ENCODE results near the gene SVIL. TPM values are rescaled to one million over a fixed set of nuclear protein-coding genes. Genes with fewer than 3 reads are reported as not detected.
"Not testable (repeated sequence)": the region's sequence is repeated elsewhere in the genome, so short reads cannot be mapped to it uniquely, and the experiment has no call there.

Gene SVIL
- total and polyA plus RNA-seq, 4 experiments from 2014 or later = 1.1 to 31.2 (median 22.0) TPM

GRCh38 chr10:29611781-29612381 is 22.9 kb downstream of the SVIL start:
- Histone ChIP-seq H3K27me3 (ENCODE audit: insufficient read depth, low read length) (no peaks in the 10 kb centered on the region), H3K9me3 (ENCODE audit: control insufficient read depth in 1 of 2, low read length in 2 of 2) (no peaks in the 10 kb centered on the region), H3K4me1 (ENCODE audit: insufficient read depth, low read length) (no peaks in the 10 kb centered on the region), H3K36me3 (ENCODE audit: insufficient read depth, low read length) (no peaks in the 10 kb centered on the region), H3K4me3 (ENCODE audit: low read length in 2 of 2) (no peak overlapping the region), H3K27ac (ENCODE audit: low read depth, low read length) (no peak overlapping the region)
- Mint-ChIP-seq H3K27ac (no peak overlapping the region), H3K9me3 (peaks cover 0 to 5% (median 0%) of the 10 kb centered on the region in 8 donors), H3K36me3 (peaks cover 4 to 39% of the 10 kb centered on the region in 2 donors), H3K4me1 (peaks cover 0 to 11% (median 7%) of the 10 kb centered on the region in 4 donors), H3K27me3 (no peaks in the 10 kb centered on the region), H3K4me3 (no peak overlapping the region)
- ChIA-PET CTCF (ENCODE audit: partially characterized antibody) (interaction anchor here (1.4 kb wide), 1 partner anchor 22 kb away, joined by 4 read pairs; no protein-coding TSS in a partner anchor), POLR2A (ENCODE audit: partially characterized antibody) (no interaction called here)
- DNase-seq = no peak
- intact Hi-C loops (cut with micrococcal nuclease) = no loop called here

GRCh38 chr10:29610876-29611647 is 23.7 kb downstream of the SVIL start:
- Mint-ChIP-seq H3K27ac (peak overlapping the region in 1 of 7 donors; percentile 32), H3K9me3 (peaks cover 0 to 5% (median 0%) of the 10 kb centered on the region in 8 donors), H3K27me3 (no peaks in the 10 kb centered on the region), H3K4me3 (no peak overlapping the region), H3K36me3 (peaks cover 4 to 39% of the 10 kb centered on the region in 2 donors), H3K4me1 (peaks cover 0 to 11% (median 7%) of the 10 kb centered on the region in 4 donors)
- H3K4me1 ChIP-seq (ENCODE audit: insufficient read depth, low read length) = no peaks in the 10 kb centered on the region
- ChIA-PET CTCF (ENCODE audit: partially characterized antibody) (interaction anchor here (1.4 kb wide), 1 partner anchor 21 kb away, joined by 4 read pairs; no protein-coding TSS in a partner anchor), POLR2A (ENCODE audit: partially characterized antibody) (no interaction called here)
- intact Hi-C loops (cut with micrococcal nuclease) = no loop called here
- no peak overlapping the region for H3K4me3 ChIP-seq (ENCODE audit: low read length in 2 of 2)
- H3K27ac ChIP-seq (ENCODE audit: low read depth, low read length) = no peak overlapping the region
- no peak for DNase-seq
- H3K27me3 ChIP-seq (ENCODE audit: insufficient read depth, low read length) = no peaks in the 10 kb centered on the region
- H3K9me3 ChIP-seq (ENCODE audit: control insufficient read depth in 1 of 2, low read length in 2 of 2) = no peaks in the 10 kb centered on the region
- no peaks in the 10 kb centered on the region for H3K36me3 ChIP-seq (ENCODE audit: insufficient read depth, low read length)

GRCh38 chr10:29610331-29610730 is 24.4 kb downstream of the SVIL start:
- POLR2A ChIA-PET (ENCODE audit: partially characterized antibody); H3K9me3 Mint-ChIP-seq; H3K9me3 ChIP-seq (ENCODE audit: control insufficient read depth in 1 of 2, low read length in 2 of 2); H3K4me3 ChIP-seq (ENCODE audit: low read length in 2 of 2); H3K36me3 ChIP-seq (ENCODE audit: insufficient read depth, low read length); intact Hi-C loops (cut with micrococcal nuclease); H3K4me3 Mint-ChIP-seq; H3K27ac ChIP-seq (ENCODE audit: low read depth, low read length); H3K27me3 Mint-ChIP-seq; H3K4me1 ChIP-seq (ENCODE audit: insufficient read depth, low read length); DNase-seq; H3K27me3 ChIP-seq (ENCODE audit: insufficient read depth, low read length): not testable (repeated sequence)
- Mint-ChIP-seq H3K36me3 (peaks cover 4 to 39% of the 10 kb centered on the region in 2 donors), H3K4me1 (peaks cover 0 to 10% (median 7%) of the 10 kb centered on the region in 4 donors), H3K27ac (peak overlapping the region in 2 of 7 donors; percentile 31 to 43)
- CTCF ChIA-PET (ENCODE audit: partially characterized antibody) = interaction anchor here (1.2 to 3.2 kb wide), 2 partner anchors 20 to 126 kb away, joined by 4 to 17 read pairs; no protein-coding TSS in a partner anchor

- no peaks in the 10 kb centered on the region for H3K9me3 ChIP-seq (ENCODE audit: control insufficient read depth in 1 of 2, low read length in 2 of 2)
- H3K27ac ChIP-seq (ENCODE audit: low read depth, low read length) = no peak overlapping the region
- Mint-ChIP-seq H3K27me3 (no peaks in the 10 kb centered on the region), H3K4me3 (no peak overlapping the region), H3K36me3 (peaks cover 4 to 39% of the 10 kb centered on the region in 2 donors), H3K9me3 (peaks cover 0 to 5% (median 0%) of the 10 kb centered on the region in 8 donors), H3K4me1 (peaks cover 0 to 8% (median 7%) of the 10 kb centered on the region in 4 donors), H3K27ac (no peak overlapping the region)
- no peak overlapping the region for H3K4me3 ChIP-seq (ENCODE audit: low read length in 2 of 2)
- H3K4me1 ChIP-seq (ENCODE audit: insufficient read depth, low read length) = no peaks in the 10 kb centered on the region
- no peaks in the 10 kb centered on the region for H3K27me3 ChIP-seq (ENCODE audit: insufficient read depth, low read length)
- no peak for DNase-seq
- intact Hi-C loops (cut with micrococcal nuclease) = no loop called here
- POLR2A ChIA-PET (ENCODE audit: partially characterized antibody) = no interaction called here
- no peaks in the 10 kb centered on the region for H3K36me3 ChIP-seq (ENCODE audit: insufficient read depth, low read length)
- CTCF ChIA-PET (ENCODE audit: partially characterized antibody) = interaction anchor here (1.2 to 3.2 kb wide), 2 partner anchors 19 to 127 kb away, joined by 4 to 17 read pairs; no protein-coding TSS in a partner anchor
These were observed 25.1 kb downstream of the SVIL start for GRCh38 chr10:29609696-29610095.

- Histone ChIP-seq H3K9me3 (ENCODE audit: control insufficient read depth in 1 of 2, low read length in 2 of 2) (no peaks in the 10 kb centered on the region), H3K4me3 (ENCODE audit: low read length in 2 of 2) (no peak overlapping the region), H3K27me3 (ENCODE audit: insufficient read depth, low read length) (no peaks in the 10 kb centered on the region), H3K4me1 (ENCODE audit: insufficient read depth, low read length) (no peaks in the 10 kb centered on the region), H3K27ac (ENCODE audit: low read depth, low read length) (no peak overlapping the region), H3K36me3 (ENCODE audit: insufficient read depth, low read length) (no peaks in the 10 kb centered on the region)
- Mint-ChIP-seq H3K4me1 (peaks cover 0 to 8% (median 7%) of the 10 kb centered on the region in 4 donors), H3K4me3 (no peak overlapping the region), H3K9me3 (peaks cover 0 to 5% (median 0%) of the 10 kb centered on the region in 8 donors), H3K36me3 (peaks cover 4 to 39% of the 10 kb centered on the region in 2 donors), H3K27me3 (no peaks in the 10 kb centered on the region), H3K27ac (no peak overlapping the region)
- POLR2A ChIA-PET (ENCODE audit: partially characterized antibody) = no interaction called here
- intact Hi-C loops (cut with micrococcal nuclease) = no loop called here
- CTCF ChIA-PET (ENCODE audit: partially characterized antibody) = interaction anchor here (1.2 to 3.2 kb wide), 2 partner anchors 18 to 128 kb away, joined by 4 to 17 read pairs; no protein-coding TSS in a partner anchor
- DNase-seq = no peak
These were observed 26.1 kb downstream of the SVIL start for GRCh38 chr10:29608476-29609301.

- Histone ChIP-seq H3K27ac (ENCODE audit: low read depth, low read length) (no peak overlapping the region), H3K4me1 (ENCODE audit: insufficient read depth, low read length) (no peaks in the 10 kb centered on the region), H3K27me3 (ENCODE audit: insufficient read depth, low read length) (no peaks in the 10 kb centered on the region), H3K9me3 (ENCODE audit: control insufficient read depth in 1 of 2, low read length in 2 of 2) (no peaks in the 10 kb centered on the region), H3K36me3 (ENCODE audit: insufficient read depth, low read length) (no peaks in the 10 kb centered on the region), H3K4me3 (ENCODE audit: low read length in 2 of 2) (no peak overlapping the region)
- Mint-ChIP-seq H3K9me3 (peaks cover 0 to 5% (median 0%) of the 10 kb centered on the region in 8 donors), H3K4me3 (no peak overlapping the region), H3K36me3 (peaks cover 4 to 39% of the 10 kb centered on the region in 2 donors), H3K4me1 (peaks cover 0 to 8% (median 8%) of the 10 kb centered on the region in 4 donors), H3K27ac (no peak overlapping the region), H3K27me3 (no peaks in the 10 kb centered on the region)
- ChIA-PET POLR2A (ENCODE audit: partially characterized antibody) (interaction anchor here (0.9 kb wide), 1 partner anchor 29 kb away, joined by 3 read pairs; no protein-coding TSS in a partner anchor), CTCF (ENCODE audit: partially characterized antibody) (interaction anchor here (3.2 kb wide), 1 partner anchor 18 kb away, joined by 17 read pairs; no protein-coding TSS in a partner anchor)
- intact Hi-C loops (cut with micrococcal nuclease) = no loop called here
- DNase-seq = no peak
These were observed 26.7 kb downstream of the SVIL start for GRCh38 chr10:29608062-29608461.
